GM13977 (cell line): ENCODE data around the gene SHH.

Experiments
- DNase-seq: peaks from one replicate; pipeline ENCODE4 v3.0.0; 2012; ENCODE audit warnings: low spot score
- CTCF ChIP-seq: IDR thresholded peaks from 2 replicates; pipeline ENCODE4 v1.5.1; 2012; ENCODE audit warnings: mild to moderate bottlenecking, control low read depth; ENCODE audit not compliant: insufficient read depth; ENCODE audit errors: extremely low read depth, missing control alignments
- in situ Hi-C: fragments of 300-500 bp; cut with MboI; formaldehyde crosslinking; loops from one replicate; pipeline ENCODE4 v1.12.0; 2022; ENCODE audit warnings: low sequenced_read_pairs, low pct_unique_long_range_greater_than_20kb, mixed read lengths, inconsistent platforms; ENCODE audit not compliant: unreplicated experiment

Gene SHH

DNA sequence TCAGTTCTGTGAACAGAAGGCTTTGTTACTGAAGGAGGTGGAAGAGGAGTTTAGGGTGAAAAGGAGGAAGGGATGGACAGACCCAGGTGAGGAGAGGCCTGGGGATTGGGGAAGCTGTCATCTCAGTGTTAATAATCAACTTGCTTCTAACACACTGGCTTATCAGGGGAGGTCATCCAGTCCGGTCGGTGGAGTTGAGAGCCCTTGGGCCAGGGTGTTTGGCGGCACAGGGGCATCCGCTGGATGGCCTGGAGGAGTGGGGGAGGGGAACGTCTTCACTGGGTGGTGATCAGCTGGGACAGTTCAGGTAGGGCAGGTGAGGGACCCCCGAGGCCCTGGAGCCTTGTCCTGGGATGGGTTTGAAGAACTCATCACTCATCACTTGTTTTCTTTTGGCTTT lies 33.9 kb downstream of the SHH start:
- TF ChIP-seq CTCF = no peak
- DNase-seq = no peak
- in situ Hi-C loops = loop anchor here (25.0 kb wide), 1 partner anchor 1234 kb away; the partner anchor contains the start of gene MNX1

DNA sequence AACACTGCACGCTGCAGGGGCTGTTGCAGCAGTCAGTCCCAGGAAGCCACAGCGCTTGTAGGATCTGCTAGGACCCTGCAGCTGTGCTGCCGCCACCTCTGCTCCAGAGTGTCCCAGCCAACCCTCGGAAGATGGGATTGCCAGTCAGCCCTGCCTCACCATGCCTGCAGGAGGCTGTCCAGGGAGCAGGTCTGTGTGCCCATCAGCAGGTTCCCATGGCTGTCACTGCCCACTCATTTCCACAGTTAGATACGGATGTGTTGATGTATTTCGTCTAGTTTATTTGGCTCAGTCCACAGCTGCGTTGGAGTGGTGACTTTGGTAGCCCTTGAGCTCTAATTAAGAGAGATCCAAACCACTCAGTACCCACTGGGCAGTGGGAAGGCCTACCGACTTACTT lies 35.7 kb downstream of the SHH start:
- in situ Hi-C loops = loop anchor here (25.0 kb wide), 1 partner anchor 1236 kb away; the partner anchor contains the start of gene MNX1
- DNase-seq = no peak
- no peak for TF ChIP-seq CTCF

- in situ Hi-C loops = loop anchor here (25.0 kb wide), 1 partner anchor 1237 kb away; the partner anchor contains the start of gene MNX1
- no peak for TF ChIP-seq CTCF
- no peak for DNase-seq
These were observed 36.6 kb downstream of the SHH start for GRCh38 chr7:155775691-155776090.

DNA sequence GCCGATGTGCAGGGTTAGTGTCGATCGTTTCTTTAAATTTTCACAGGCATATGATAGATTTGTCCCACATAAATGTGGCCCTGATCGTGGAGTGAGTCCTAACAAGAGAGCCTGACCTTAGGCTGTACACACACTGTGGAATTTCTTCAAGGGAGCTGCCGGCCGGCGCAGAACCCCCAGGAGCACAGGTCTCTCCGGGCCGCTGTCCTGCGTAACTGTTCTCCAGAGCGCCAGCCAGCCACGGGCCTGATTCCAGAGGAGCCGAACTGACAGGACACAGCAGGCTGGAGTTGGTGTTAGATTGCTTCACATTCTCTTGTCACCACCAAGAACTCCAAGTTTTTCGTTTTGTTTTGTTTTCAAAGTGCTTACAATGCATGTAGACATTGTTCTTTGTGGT lies 37.3 kb downstream of the SHH start:
- in situ Hi-C loops = loop anchor here (25.0 kb wide), 1 partner anchor 1237 kb away; the partner anchor contains the start of gene MNX1
- no peak for TF ChIP-seq CTCF
- no peak for DNase-seq

DNA sequence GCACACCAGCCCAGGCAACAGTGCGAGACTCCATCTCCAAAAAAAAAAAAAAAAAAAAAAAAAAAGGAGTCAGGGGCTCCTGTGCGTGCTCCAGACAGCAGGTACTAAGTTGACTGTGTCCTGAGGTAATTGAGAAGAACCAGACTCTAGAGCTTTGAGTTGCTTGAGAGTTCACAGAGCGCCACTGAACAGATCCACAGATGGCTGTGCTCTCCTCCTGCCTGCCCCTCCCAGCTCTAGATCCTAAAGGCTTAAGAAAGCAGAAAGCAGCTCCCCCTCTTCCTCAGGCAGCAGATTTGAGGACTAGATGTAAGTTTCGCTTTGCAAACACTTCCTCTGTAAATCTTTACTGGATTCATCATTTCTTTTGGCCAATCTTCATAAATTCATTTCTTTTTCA lies 38.7 kb downstream of the SHH start:
- no peak for DNase-seq
- TF ChIP-seq CTCF = no peak
- in situ Hi-C loops = no loop called here

GRCh38 chr7:155770241-155770640 lies 42.0 kb downstream of the SHH start:
- DNase-seq = no peak
- in situ Hi-C loops = no loop called here
- TF ChIP-seq CTCF = no peak

DNA sequence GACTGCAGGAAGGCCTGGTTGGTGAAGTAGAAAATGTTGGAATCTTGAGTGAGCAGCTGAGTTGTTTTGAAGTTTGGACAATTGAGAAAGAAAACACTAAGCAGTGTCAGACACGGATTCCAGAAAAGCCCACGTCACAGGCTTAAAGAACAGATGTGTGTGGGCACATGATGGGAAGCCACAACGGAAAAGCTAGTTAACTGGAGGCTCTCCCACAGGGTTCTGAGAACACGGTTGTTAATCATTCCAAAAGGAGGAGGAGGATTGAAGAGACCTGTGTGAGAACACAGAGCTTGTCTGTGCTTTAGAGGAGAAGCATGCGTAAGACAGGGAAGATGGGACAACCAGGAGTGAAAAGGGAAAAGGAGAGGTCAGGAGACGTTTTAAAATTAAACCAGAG lies 42.6 kb downstream of the SHH start:
- in situ Hi-C loops = loop anchor here (10.0 kb wide), 1 partner anchor 165 kb away; no protein-coding TSS in a partner anchor
- no peak for DNase-seq
- TF ChIP-seq CTCF = no peak
